Measurements from ENCODE around the gene PRKCE. TPM values are rescaled to one million over a fixed set of nuclear protein-coding genes. Genes with fewer than 3 reads are reported as not detected.

The PRKCE gene
- total and polyA plus RNA-seq, 2 donors (not counting 3 experiments of a cell fraction or from before 2014, with no cell fraction given): 27.9 to 33.9 TPM

GRCh38 chr2:46013726-46014125 lies 362.3 kb downstream of the PRKCE start:
- CTCF ChIA-PET: interaction anchor here (0.7 to 1.9 kb wide), 6 partner anchors 9 to 280 kb away, joined by 3 to 14 read pairs (median 4); no protein-coding TSS in a partner anchor
- Histone ChIP-seq H3K4me3 (replicated peaks in 1 of 3; ENCODE audit: insufficient read depth in 1 of 3, low read depth in 1 of 3, low read length in 3 of 3) (no peak overlapping the region), H3K9me1 (replicated peaks; ENCODE audit: control insufficient read depth, extremely low read depth, insufficient read depth, low read length) (no peaks in the 10 kb centered on the region), H3K27ac (ENCODE audit: insufficient read depth, low read depth, low read length) (no peak overlapping the region), H3K4me1 (ENCODE audit: control insufficient read depth, extremely low read depth, insufficient read depth, low read length) (peaks cover 18% of the 10 kb centered on the region), H2AFZ (ENCODE audit: low read depth, low read length) (no peak overlapping the region), H3K9me3 (replicated peaks; ENCODE audit: control insufficient read depth, insufficient read depth, low read length) (no peaks in the 10 kb centered on the region), H3K79me2 (ENCODE audit: control insufficient read depth, insufficient read depth, low read length) (no peaks in the 10 kb centered on the region), H3K36me3 (ENCODE audit: control insufficient read depth in 2 of 2, extremely low read depth in 1 of 2, insufficient read depth in 2 of 2, low read length in 2 of 2) (no peaks in the 10 kb centered on the region), H3K4me2 (ENCODE audit: insufficient read depth, low read length) (no peak overlapping the region), H3K27me3 (ENCODE audit: control insufficient read depth in 2 of 2, insufficient read depth in 2 of 2, low read length in 2 of 2) (no peaks in the 10 kb centered on the region), H3K9ac (replicated peaks; ENCODE audit: extremely low read depth, insufficient read depth, low read length) (no peak overlapping the region), H4K20me1 (replicated peaks; ENCODE audit: control insufficient read depth, extremely low read depth, insufficient read depth, low read length) (no peaks in the 10 kb centered on the region)
- dilution Hi-C loops (cut with MboI; ENCODE audit: extremely low pct_ligation_motif_present, low sequenced_read_pairs): no loop called here
- intact Hi-C loops (cut with micrococcal nuclease): loop anchor here (5.0 kb wide), 1 partner anchor 174 kb away; no protein-coding TSS in a partner anchor
- BruUV-seq (replicated peaks): no TSS peak
- no peak for TF ChIP-seq EZH2 (IDR thresholded peaks at IDR 0.05; ENCODE audit: borderline replicate concordance, low read depth, low read length, severe bottlenecking)
- no peak for TF ChIP-seq MYC (IDR thresholded peaks at IDR 0.05; ENCODE audit: low read depth, low read length)
- TF ChIP-seq GATA2 (IDR thresholded peaks at IDR 0.05; ENCODE audit: insufficient read depth, insufficient read length, low read depth, low read length): no peak
- TF ChIP-seq POLR2AphosphoS5 (IDR thresholded peaks at IDR 0.05; ENCODE audit: insufficient read depth, low read depth, low read length): no peak
- POLR2A ChIA-PET: no interaction called here
- DNase-seq (ENCODE audit: low read depth, low spot score): no peak
- FAIRE-seq: no peak

GRCh38 chr2:46014911-46015654 lies 363.6 kb downstream of the PRKCE start:
- Histone ChIP-seq H2AFZ (ENCODE audit: low read depth, low read length) (peak overlapping the region; percentile 49), H3K4me3 (replicated peaks in 1 of 3; ENCODE audit: insufficient read depth in 1 of 3, low read depth in 1 of 3, low read length in 3 of 3) (no peak overlapping the region), H3K4me2 (ENCODE audit: insufficient read depth, low read length) (peak overlapping the region; percentile 12), H3K79me2 (ENCODE audit: control insufficient read depth, insufficient read depth, low read length) (no peaks in the 10 kb centered on the region), H3K4me1 (ENCODE audit: control insufficient read depth, extremely low read depth, insufficient read depth, low read length) (peaks cover 18% of the 10 kb centered on the region), H3K9me3 (replicated peaks; ENCODE audit: control insufficient read depth, insufficient read depth, low read length) (no peaks in the 10 kb centered on the region), H3K9me1 (replicated peaks; ENCODE audit: control insufficient read depth, extremely low read depth, insufficient read depth, low read length) (no peaks in the 10 kb centered on the region), H3K27me3 (ENCODE audit: control insufficient read depth in 2 of 2, insufficient read depth in 2 of 2, low read length in 2 of 2) (no peaks in the 10 kb centered on the region), H3K27ac (ENCODE audit: insufficient read depth, low read depth, low read length) (peak overlapping the region; percentile 56), H4K20me1 (replicated peaks; ENCODE audit: control insufficient read depth, extremely low read depth, insufficient read depth, low read length) (no peaks in the 10 kb centered on the region), H3K36me3 (ENCODE audit: control insufficient read depth in 2 of 2, extremely low read depth in 1 of 2, insufficient read depth in 2 of 2, low read length in 2 of 2) (no peaks in the 10 kb centered on the region), H3K9ac (replicated peaks; ENCODE audit: extremely low read depth, insufficient read depth, low read length) (peak overlapping the region; percentile 32)
- TF ChIP-seq FOS (IDR thresholded peaks at IDR 0.05; ENCODE audit: borderline replicate concordance, insufficient read depth, low read length) (no peak), JUN (IDR thresholded peaks at IDR 0.05; ENCODE audit: borderline replicate concordance, insufficient read depth, insufficient read length, low read depth) (peak; percentile 3), MAX (IDR thresholded peaks at IDR 0.05; ENCODE audit: insufficient read depth, insufficient read length) (no peak), GATA2 (IDR thresholded peaks at IDR 0.05; ENCODE audit: insufficient read depth, insufficient read length, low read depth, low read length) (no peak)
- DNase-seq (ENCODE audit: low read depth, low spot score) (peak; percentile 86), FAIRE-seq (peak; percentile 85)
- intact Hi-C loops (cut with micrococcal nuclease) (loop anchor here (1.0 to 5.0 kb wide), 6 partner anchors 14 to 446 kb away; no protein-coding TSS in a partner anchor), dilution Hi-C loops (cut with MboI; ENCODE audit: extremely low pct_ligation_motif_present, low sequenced_read_pairs) (no loop called here)
- ChIA-PET CTCF (interaction anchor here (1.0 kb wide), 1 partner anchor 66 kb away, joined by 3 read pairs; no protein-coding TSS in a partner anchor), POLR2A (interaction anchor here (1.0 kb wide), 1 partner anchor 282 kb away, joined by 4 read pairs; the partner anchor contains the start of gene EPAS1)
- BruUV-seq (replicated peaks): no TSS peak
